SU-DHL-6 (cell line): ENCODE results near the gene FCAMR.

Source experiments
- CTCF ChIP-seq: fragments of 200-600 bp; sonication (generic); IDR thresholded peaks from one replicate; pipeline ENCODE4 v1.5.1; 2017; ENCODE audit warnings: antibody characterized with exemption, mild to moderate bottlenecking, low read length, moderate library complexity; ENCODE audit not compliant: insufficient read depth, poor library complexity, severe bottlenecking
- EZH2phosphoT487 ChIP-seq: fragments of 200-600 bp; sonication (generic), shearing (Covaris generic); conservative IDR thresholded peaks from 2 replicates; pipeline ENCODE4 v1.6.1; 2018; ENCODE audit warnings: mild to moderate bottlenecking, antibody characterized with exemption, low read length, moderate library complexity, mixed read lengths

GRCh38 chr1:206913766-206914537, 56.3 kb downstream of the FCAMR start:
- no peak for TF ChIP-seq CTCF
- TF ChIP-seq EZH2phosphoT487, result no peak
